Measurements from ENCODE around the gene FGF7. TPM values are rescaled to one million over a fixed set of nuclear protein-coding genes. Genes with fewer than 3 reads are reported as not detected.

Gene FGF7
- total RNA-seq, 5 donors from 2014 or later (not counting 1 experiment from before 2014, with no cell fraction given) = 0.19 to 0.46 (median 0.20) TPM; not detected in 2

DNA sequence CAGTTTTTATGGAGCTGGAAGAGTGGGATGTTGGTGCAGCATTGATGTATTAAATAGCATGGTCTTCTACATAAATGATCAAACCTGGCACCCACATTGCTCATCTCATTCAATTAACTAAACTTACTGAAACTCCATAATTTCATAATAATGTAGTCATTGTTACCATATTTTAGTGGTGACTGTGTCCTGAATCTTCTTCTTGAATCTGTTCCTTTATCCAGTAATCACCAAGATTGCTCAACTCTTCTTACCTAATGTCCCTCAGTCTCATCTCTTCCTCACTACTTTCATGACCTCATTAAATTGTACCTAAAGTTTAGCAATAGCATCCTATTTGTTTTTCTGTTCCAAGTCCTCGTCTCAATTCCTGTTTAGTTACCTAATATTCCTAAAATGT, 69.8 kb downstream of the FGF7 start:
- H3K4me3 ChIP-seq (ENCODE audit: control insufficient read depth in 1 of 2, extremely low read depth in 1 of 2, low read length in 1 of 2) = no peak overlapping the region
- POLR2A ChIA-PET = no interaction called here
- ATAC-seq (replicated peaks in 1 of 4) (no peak), DNase-seq (no peak)
- Mint-ChIP-seq H3K27me3 (no peaks in the 10 kb centered on the region), H3K36me3 (no peaks in the 10 kb centered on the region), H3K27ac (no peak overlapping the region), H3K4me3 (no peak overlapping the region), H3K4me1 (no peaks in the 10 kb centered on the region), H3K9me3 (no peaks in the 10 kb centered on the region)
- CTCF ChIA-PET = no interaction called here
- no peaks in the 10 kb centered on the region for H3K4me1 ChIP-seq (ENCODE audit: control insufficient read depth in 1 of 2, extremely low read depth in 1 of 2, insufficient read depth in 2 of 2, low read length in 2 of 2)
- 88% methylated on average over 1 of the region's 1 CpG for WGBS (ENCODE audit: insufficient coverage)
- H3K27me3 ChIP-seq (replicated peaks in 1 of 2; ENCODE audit: control insufficient read depth in 2 of 2, extremely low read depth in 1 of 2, insufficient read depth in 2 of 2, low read length in 1 of 2) = no peaks in the 10 kb centered on the region
- H3K27ac ChIP-seq (ENCODE audit: low read length) = no peak overlapping the region
- no peaks in the 10 kb centered on the region for H3K36me3 ChIP-seq (ENCODE audit: control insufficient read depth in 2 of 2, extremely low read depth in 1 of 2, insufficient read depth in 1 of 2, low read length in 1 of 2)
- H3K9me3 ChIP-seq = no peaks in the 10 kb centered on the region

DNA sequence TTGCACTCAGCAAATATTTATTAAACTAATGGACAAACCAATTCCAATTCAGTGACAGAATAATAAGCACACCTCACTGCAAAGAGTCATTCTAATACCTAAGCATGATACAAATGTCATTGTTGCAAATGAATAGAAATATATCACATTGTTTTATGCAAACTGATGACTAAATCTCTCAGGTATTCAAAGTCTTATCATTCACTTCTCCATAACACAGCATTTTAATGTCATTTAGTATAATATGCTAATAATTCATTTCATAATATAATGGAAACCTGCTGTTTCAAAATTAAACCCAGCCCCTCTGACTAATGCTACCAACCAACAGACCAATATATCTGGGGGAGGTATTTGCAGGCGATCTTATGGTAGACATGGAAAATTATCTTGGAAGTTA, 71.8 kb downstream of the FGF7 start:
- no peak overlapping the region for H3K4me3 Mint-ChIP-seq
- ChIA-PET POLR2A (no interaction called here), CTCF (interaction anchor here in 1 of 2 donors (0.6 kb wide), 1 partner anchor 1428 kb away, joined by 3 read pairs; no protein-coding TSS in a partner anchor)
- H3K27ac ChIP-seq (ENCODE audit: low read length) = no peak overlapping the region
- H3K9me3 ChIP-seq = no peaks in the 10 kb centered on the region
- no peak overlapping the region for H3K27ac Mint-ChIP-seq
- no peaks in the 10 kb centered on the region for H3K36me3 Mint-ChIP-seq
- DNase-seq (no peak), ATAC-seq (replicated peaks in 1 of 4) (no peak)
- H3K36me3 ChIP-seq (ENCODE audit: control insufficient read depth in 2 of 2, extremely low read depth in 1 of 2, insufficient read depth in 1 of 2, low read length in 1 of 2) = no peaks in the 10 kb centered on the region
- no peak overlapping the region for H3K4me3 ChIP-seq (ENCODE audit: control insufficient read depth in 1 of 2, extremely low read depth in 1 of 2, low read length in 1 of 2)
- no peaks in the 10 kb centered on the region for H3K4me1 Mint-ChIP-seq
- no peaks in the 10 kb centered on the region for H3K27me3 ChIP-seq (replicated peaks in 1 of 2; ENCODE audit: control insufficient read depth in 2 of 2, extremely low read depth in 1 of 2, insufficient read depth in 2 of 2, low read length in 1 of 2)
- H3K27me3 Mint-ChIP-seq = no peaks in the 10 kb centered on the region
- no CpG with 5 or more reads among the region's 1 CpG for whole genome bisulfite sequencing (ENCODE audit: insufficient coverage)
- no peaks in the 10 kb centered on the region for H3K9me3 Mint-ChIP-seq
- no peaks in the 10 kb centered on the region for H3K4me1 ChIP-seq (ENCODE audit: control insufficient read depth in 1 of 2, extremely low read depth in 1 of 2, insufficient read depth in 2 of 2, low read length in 2 of 2)

DNA sequence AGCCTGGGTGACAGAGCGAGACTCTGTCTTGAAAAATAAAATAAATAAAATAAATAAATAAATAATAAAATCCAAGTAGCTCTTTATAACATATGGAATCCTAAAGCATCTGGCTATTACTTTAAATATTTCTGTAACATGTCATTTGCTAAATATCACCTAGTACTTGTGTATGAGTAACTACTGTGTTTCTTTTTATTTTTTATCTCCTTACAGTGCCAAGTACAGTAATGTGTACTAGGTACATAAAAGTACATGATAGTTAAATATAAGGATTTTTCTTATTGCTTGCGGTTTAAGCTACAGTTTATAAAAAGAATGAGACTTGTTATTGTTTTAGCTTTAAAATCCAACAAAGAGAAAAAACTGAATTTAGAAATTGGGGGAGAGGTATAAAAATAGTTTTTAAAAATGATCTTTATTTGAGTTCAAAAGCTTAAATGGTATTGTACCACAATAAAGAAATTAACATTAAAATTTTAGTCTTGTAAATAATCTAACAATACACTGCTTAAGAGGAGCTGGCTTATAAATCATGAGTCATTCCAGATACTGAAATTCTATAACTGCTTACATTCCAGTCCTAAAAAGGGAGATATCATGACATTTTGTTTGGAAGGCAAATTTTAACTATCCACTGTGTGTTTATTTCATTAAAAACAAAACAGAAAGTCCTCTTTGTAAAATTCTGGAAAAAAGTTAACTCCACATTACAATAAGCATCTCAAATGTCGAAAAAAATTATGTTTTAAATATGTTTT, 73.1 kb downstream of the FGF7 start:
- no peaks in the 10 kb centered on the region for H3K4me1 Mint-ChIP-seq
- no peak overlapping the region for H3K4me3 Mint-ChIP-seq
- peaks cover 0 to under 1% (median 0%) of the 10 kb centered on the region in 3 donors for H3K9me3 Mint-ChIP-seq
- ATAC-seq (replicated peaks in 1 of 4) (no peak), DNase-seq (no peak)
- POLR2A ChIA-PET = interaction anchor here in 1 of 2 donors (0.5 kb wide), 1 partner anchor 419 kb away, joined by 3 read pairs; no protein-coding TSS in a partner anchor
- no CpG with 5 or more reads among the region's 3 CpGs for WGBS (ENCODE audit: insufficient coverage)
- H3K9me3 ChIP-seq = no peaks in the 10 kb centered on the region
- no peak overlapping the region for H3K27ac Mint-ChIP-seq
- CTCF ChIA-PET = no interaction called here
- no peak overlapping the region for H3K4me3 ChIP-seq (ENCODE audit: control insufficient read depth in 1 of 2, extremely low read depth in 1 of 2, low read length in 1 of 2)
- H3K36me3 ChIP-seq (ENCODE audit: control insufficient read depth in 2 of 2, extremely low read depth in 1 of 2, insufficient read depth in 1 of 2, low read length in 1 of 2) = no peaks in the 10 kb centered on the region
- no peaks in the 10 kb centered on the region for H3K36me3 Mint-ChIP-seq
- no peak overlapping the region for H3K27ac ChIP-seq (ENCODE audit: low read length)
- no peaks in the 10 kb centered on the region for H3K27me3 Mint-ChIP-seq
- no peaks in the 10 kb centered on the region for H3K27me3 ChIP-seq (replicated peaks in 1 of 2; ENCODE audit: control insufficient read depth in 2 of 2, extremely low read depth in 1 of 2, insufficient read depth in 2 of 2, low read length in 1 of 2)
- H3K4me1 ChIP-seq (ENCODE audit: control insufficient read depth in 1 of 2, extremely low read depth in 1 of 2, insufficient read depth in 2 of 2, low read length in 2 of 2) = no peaks in the 10 kb centered on the region

DNA sequence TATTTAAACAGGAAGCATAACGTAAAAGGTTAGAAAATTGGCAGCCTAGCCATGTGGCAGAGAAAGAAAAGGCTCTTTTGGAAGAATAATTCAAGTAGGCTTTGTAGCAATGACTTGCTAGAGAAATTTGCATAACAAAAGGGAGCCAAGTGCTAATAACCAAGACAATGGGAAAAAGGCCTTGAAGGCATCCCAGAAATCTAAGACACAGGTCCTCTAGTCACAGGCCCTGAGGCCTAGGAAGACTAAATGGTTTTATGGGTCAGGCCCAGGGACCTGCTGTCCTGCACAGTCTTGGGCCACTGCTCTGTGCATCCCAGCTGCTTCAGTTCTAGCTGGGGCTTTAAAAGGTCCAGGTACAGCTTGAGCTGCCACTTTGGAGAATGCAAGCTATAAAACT, 78.5 kb downstream of the FGF7 start:
- H3K27me3 ChIP-seq (replicated peaks in 1 of 2; ENCODE audit: control insufficient read depth in 2 of 2, extremely low read depth in 1 of 2, insufficient read depth in 2 of 2, low read length in 1 of 2) = no peaks in the 10 kb centered on the region
- H3K9me3 ChIP-seq = no peaks in the 10 kb centered on the region
- WGBS (ENCODE audit: insufficient coverage) = 71% methylated on average over 1 of the region's 1 CpG
- H3K36me3 ChIP-seq (ENCODE audit: control insufficient read depth in 2 of 2, extremely low read depth in 1 of 2, insufficient read depth in 1 of 2, low read length in 1 of 2) = no peaks in the 10 kb centered on the region
- H3K27me3 Mint-ChIP-seq = no peaks in the 10 kb centered on the region
- no peak overlapping the region for H3K4me3 Mint-ChIP-seq
- ChIA-PET CTCF (no interaction called here), POLR2A (no interaction called here)
- ATAC-seq (replicated peaks in 1 of 4) (no peak), DNase-seq (no peak)
- H3K9me3 Mint-ChIP-seq = peaks cover 4 to 13% (median 4%) of the 10 kb centered on the region in 3 donors
- no peaks in the 10 kb centered on the region for H3K4me1 ChIP-seq (ENCODE audit: control insufficient read depth in 1 of 2, extremely low read depth in 1 of 2, insufficient read depth in 2 of 2, low read length in 2 of 2)
- H3K27ac Mint-ChIP-seq = no peak overlapping the region
- no peak overlapping the region for H3K27ac ChIP-seq (ENCODE audit: low read length)
- H3K4me1 Mint-ChIP-seq = no peaks in the 10 kb centered on the region
- H3K4me3 ChIP-seq (ENCODE audit: control insufficient read depth in 1 of 2, extremely low read depth in 1 of 2, low read length in 1 of 2) = no peak overlapping the region
- peaks cover 6% of the 10 kb centered on the region for H3K36me3 Mint-ChIP-seq

DNA sequence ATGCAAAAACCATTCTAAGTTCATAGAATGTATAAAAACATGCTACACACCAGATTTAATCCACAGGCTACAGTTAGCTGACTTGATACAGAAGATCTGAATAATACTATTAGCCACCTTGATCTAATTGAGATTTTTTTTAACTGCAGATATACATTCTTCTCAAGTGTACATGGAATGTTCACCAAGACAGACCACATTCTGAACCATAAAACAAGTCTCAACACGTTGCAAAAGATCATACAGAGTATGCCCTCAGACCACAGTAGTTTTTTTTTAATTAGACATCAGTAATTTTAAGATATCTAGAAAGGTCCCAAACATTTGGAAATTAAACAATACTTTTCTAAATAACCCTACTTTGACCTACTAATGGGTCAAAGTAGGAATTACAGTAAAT, 83.3 kb downstream of the FGF7 start:
- Mint-ChIP-seq H3K27ac (no peak overlapping the region), H3K4me3 (no peak overlapping the region), H3K36me3 (peaks cover 6% of the 10 kb centered on the region), H3K27me3 (no peaks in the 10 kb centered on the region), H3K4me1 (no peaks in the 10 kb centered on the region), H3K9me3 (peaks cover 3 to 10% (median 4%) of the 10 kb centered on the region in 3 donors)
- DNase-seq = no peak
- H3K27ac ChIP-seq (ENCODE audit: low read length) = no peak overlapping the region
- no peaks in the 10 kb centered on the region for H3K27me3 ChIP-seq (replicated peaks in 1 of 2; ENCODE audit: control insufficient read depth in 2 of 2, extremely low read depth in 1 of 2, insufficient read depth in 2 of 2, low read length in 1 of 2)
- no peaks in the 10 kb centered on the region for H3K9me3 ChIP-seq
- no peaks in the 10 kb centered on the region for H3K4me1 ChIP-seq (ENCODE audit: control insufficient read depth in 1 of 2, extremely low read depth in 1 of 2, insufficient read depth in 2 of 2, low read length in 2 of 2)
- no peaks in the 10 kb centered on the region for H3K36me3 ChIP-seq (ENCODE audit: control insufficient read depth in 2 of 2, extremely low read depth in 1 of 2, insufficient read depth in 1 of 2, low read length in 1 of 2)
- no CpG with 5 or more reads among the region's 1 CpG for WGBS (ENCODE audit: insufficient coverage)
- POLR2A ChIA-PET = interaction anchor here in 1 of 2 donors (0.6 kb wide), 1 partner anchor 1019 kb away, joined by 3 read pairs; no protein-coding TSS in a partner anchor
- CTCF ChIA-PET = no interaction called here
- no peak overlapping the region for H3K4me3 ChIP-seq (ENCODE audit: control insufficient read depth in 1 of 2, extremely low read depth in 1 of 2, low read length in 1 of 2)
- ATAC-seq (replicated peaks in 1 of 4) = no peak

DNA sequence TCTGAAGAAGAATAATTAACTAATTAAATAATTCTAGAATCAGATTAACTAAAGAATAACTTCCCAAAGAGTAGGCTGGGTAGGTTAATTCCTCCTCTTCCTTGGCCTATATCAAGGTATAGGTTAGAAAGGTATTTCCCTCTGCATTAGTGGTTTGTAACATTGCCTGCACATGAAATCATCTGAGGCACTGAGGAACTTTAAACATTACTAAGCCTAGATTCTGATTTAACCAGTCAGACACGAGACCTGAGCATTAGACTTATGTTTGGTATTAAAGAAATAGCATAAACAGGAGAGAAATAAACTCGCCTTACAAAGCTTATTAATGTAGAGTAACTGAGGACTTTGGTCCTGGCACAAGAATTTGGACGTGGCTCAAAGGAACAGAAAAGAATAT, 84.2 kb downstream of the FGF7 start:
- no peak for ATAC-seq (replicated peaks in 1 of 4)
- Histone ChIP-seq H3K27ac (ENCODE audit: low read length) (no peak overlapping the region), H3K27me3 (replicated peaks in 1 of 2; ENCODE audit: control insufficient read depth in 2 of 2, extremely low read depth in 1 of 2, insufficient read depth in 2 of 2, low read length in 1 of 2) (no peaks in the 10 kb centered on the region), H3K4me1 (ENCODE audit: control insufficient read depth in 1 of 2, extremely low read depth in 1 of 2, insufficient read depth in 2 of 2, low read length in 2 of 2) (no peaks in the 10 kb centered on the region), H3K4me3 (ENCODE audit: control insufficient read depth in 1 of 2, extremely low read depth in 1 of 2, low read length in 1 of 2) (no peak overlapping the region), H3K36me3 (ENCODE audit: control insufficient read depth in 2 of 2, extremely low read depth in 1 of 2, insufficient read depth in 1 of 2, low read length in 1 of 2) (no peaks in the 10 kb centered on the region), H3K9me3 (no peaks in the 10 kb centered on the region)
- ChIA-PET CTCF (no interaction called here), POLR2A (no interaction called here)
- Mint-ChIP-seq H3K9me3 (peaks cover 2 to 9% (median 4%) of the 10 kb centered on the region in 3 donors), H3K4me1 (no peaks in the 10 kb centered on the region), H3K4me3 (no peak overlapping the region), H3K27ac (no peak overlapping the region), H3K27me3 (no peaks in the 10 kb centered on the region), H3K36me3 (peaks cover 6% of the 10 kb centered on the region)
- WGBS (ENCODE audit: insufficient coverage) = no CpG with 5 or more reads among the region's 3 CpGs
- DNase-seq = no peak

Data from T-cell (primary cell).